Frontal cortex (tissue), 4 donors: ENCODE measurements around the gene PDZD8. TPM values are rescaled to one million over a fixed set of nuclear protein-coding genes. Genes with fewer than 3 reads are reported as not detected.
"Not testable (repeated sequence)": the region's sequence is repeated elsewhere in the genome, so short reads cannot be mapped to it uniquely, and the experiment has no call there.

Experiments
- DNase-seq, 2 donors: peaks; one replicate each; pipeline ENCODE4 v3.0.0; 2012; ENCODE audit warnings: low spot score in 2 of 2
- FAIRE-seq: peaks from 2 replicates; lab custom pipeline; 2012; peaks lifted over from hg19 to GRCh38; lab: Jason Lieb, UNC
- total RNA-seq: library from RNA; depleted of rRNA; stranded (reverse); fragments of >200 nt; gene quantifications from one replicate; pipeline ENCODE4 v1.2.3, GENCODE V29; 2014
- donor health status: control.
- donor health status: control.
- donor health status: control.

Gene PDZD8
- total RNA-seq, 1 donor from 2014 or later: 22.0 TPM

GRCh38 chr10:117303451-117303850 is 71.8 kb downstream of the PDZD8 start:
- not testable (repeated sequence) for FAIRE-seq, DNase-seq

- no peak for DNase-seq
- no peak for FAIRE-seq
Measured at GRCh38 chr10:117300671-117301070, 74.6 kb downstream of the PDZD8 start.

DNA sequence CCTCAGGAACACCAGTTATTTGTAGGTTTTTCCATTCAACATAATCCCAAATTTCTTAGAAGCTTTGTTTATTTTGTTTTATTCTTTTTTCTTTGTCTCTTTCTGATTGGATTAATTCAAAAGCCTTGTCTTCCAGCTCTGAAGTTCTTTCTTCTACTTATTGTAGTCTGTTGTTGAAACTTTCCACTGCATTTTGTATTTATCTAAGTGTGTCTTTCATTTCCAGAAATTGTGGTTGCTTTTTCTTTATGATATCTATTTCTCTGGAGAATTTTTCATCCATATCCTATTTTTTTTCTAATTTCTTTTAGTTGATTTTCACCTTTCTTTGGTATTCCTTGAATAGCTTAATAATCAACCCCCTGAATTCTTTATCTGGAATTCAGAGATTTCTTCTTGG is 75.8 kb downstream of the PDZD8 start:
- DNase-seq (no peak), FAIRE-seq (no peak)

DNA sequence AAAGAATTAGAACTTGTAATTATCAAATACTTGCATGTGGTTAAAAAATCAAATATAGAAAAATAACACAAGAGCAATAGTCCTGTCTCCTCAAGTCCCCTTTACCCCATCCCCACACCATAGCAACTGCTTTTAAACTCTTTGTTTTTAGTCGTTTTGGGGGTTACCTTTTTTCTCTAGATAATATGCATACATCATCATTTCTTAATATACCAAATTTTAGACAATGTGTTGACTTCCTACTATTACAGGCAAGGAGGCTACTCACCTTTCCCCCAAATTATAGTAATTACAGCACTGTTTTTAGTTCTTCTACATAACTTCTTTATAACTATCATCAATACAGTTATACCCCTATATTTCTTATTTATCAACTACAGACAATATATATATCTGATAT is 77.0 kb downstream of the PDZD8 start:
- DNase-seq (no peak), FAIRE-seq (no peak)

DNA sequence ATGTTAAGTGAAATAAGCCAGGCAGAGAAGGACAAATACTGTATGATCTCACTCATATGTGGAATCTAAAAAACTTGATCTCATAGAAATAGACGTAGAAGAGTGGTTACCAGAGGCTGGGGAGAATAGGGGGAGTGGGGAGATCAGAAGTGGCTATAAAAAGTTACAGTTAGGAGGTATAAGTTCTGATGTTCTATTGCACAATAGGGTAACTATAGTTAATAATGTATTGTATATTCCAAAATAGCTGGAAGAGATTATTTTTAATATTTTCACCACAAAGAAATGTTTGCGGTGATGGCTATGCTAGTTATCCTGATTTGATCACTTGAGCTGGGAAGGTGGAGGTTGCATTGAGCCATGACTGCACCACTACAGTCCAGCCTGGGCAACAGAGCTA is 80.5 kb downstream of the PDZD8 start:
- FAIRE-seq: no peak
- DNase-seq: no peak

GRCh38 chr10:117294039-117294645 is 81.1 kb downstream of the PDZD8 start:
- no peak for FAIRE-seq
- no peak for DNase-seq

GRCh38 chr10:117290872-117291271 is 84.4 kb downstream of the PDZD8 start:
- DNase-seq, FAIRE-seq: not testable (repeated sequence)

- FAIRE-seq (no peak), DNase-seq (no peak)
Measured at GRCh38 chr10:117284716-117285494, 90.3 kb downstream of the PDZD8 start.

DNA sequence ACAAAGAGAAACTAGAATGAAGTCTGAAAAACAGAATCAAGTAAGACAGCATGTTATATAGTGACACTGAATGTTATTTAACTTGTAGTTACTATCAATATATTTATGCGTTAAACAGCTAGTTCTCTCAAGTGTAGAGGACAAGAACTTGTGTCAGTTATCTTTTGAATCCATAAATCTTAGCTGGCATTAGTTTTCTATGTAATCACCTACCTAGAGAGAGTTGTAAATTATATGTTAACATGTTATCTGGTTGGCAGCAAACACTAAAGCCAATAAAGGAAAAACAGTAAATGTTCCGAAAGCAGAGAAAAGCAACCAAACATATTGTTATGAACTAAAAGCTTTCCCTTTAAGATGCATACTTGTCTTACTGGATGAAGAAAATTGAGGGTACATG is 97.6 kb downstream of the PDZD8 start:
- FAIRE-seq (no peak), DNase-seq (no peak)

DNA sequence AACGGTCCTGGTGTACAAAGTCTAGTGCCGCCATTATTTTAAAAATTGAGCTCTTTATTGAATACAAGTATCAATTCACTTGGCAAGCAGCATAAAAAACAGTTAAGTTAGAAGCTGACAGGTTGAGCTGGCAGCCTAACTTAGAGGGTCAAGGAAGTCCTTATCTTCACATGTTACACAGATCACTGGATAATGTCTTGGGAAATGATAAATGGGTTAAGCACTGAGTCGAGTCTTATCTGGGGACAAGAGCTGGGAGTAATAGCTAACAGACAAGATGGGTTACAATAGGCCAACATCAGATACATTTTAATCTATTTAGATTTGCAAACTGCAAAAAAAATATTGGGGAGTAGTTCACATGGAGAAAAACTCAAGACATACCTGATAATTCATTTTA is 100.1 kb downstream of the PDZD8 start:
- FAIRE-seq: no peak
- DNase-seq: no peak

DNA sequence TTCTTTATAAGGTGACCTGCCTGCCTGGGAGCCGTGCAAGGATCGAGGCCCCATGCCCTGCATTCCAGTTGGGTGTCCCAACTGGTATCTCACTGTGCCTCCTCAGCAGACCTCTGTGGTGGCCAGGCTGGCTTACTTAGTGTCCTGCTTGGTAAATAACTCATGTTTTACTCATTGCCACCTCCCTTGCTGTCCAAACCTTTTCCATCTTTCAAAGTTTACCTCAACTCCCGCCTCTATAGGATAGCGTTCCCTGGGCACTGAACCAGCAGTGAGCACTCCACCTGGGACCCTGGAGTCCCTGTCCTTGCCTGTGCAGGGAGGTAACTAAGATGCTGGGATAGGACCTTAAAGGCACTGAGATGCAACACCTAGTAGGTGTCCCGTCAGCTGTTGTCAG is 100.7 kb downstream of the PDZD8 start:
- DNase-seq: no peak
- FAIRE-seq: no peak

DNA sequence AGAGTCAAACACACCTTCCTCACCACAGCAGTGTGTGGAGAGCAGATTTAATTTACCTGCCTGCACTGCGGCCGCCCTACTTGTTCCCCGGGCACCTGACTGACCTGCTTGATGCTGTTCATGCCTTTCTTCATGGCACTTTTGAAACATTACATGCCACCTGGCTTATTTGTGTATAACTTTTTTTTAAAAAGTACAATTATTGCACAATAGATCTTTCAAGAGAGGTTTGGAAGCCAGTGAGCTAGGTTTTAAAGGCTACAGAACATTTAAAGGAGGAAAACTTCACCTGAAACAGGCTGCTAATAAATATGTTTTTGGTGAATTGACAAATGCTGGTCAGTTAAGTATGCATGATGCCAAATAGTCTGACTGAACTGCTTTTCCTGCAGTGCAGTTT is 101.3 kb downstream of the PDZD8 start:
- DNase-seq: no peak
- no peak for FAIRE-seq

DNA sequence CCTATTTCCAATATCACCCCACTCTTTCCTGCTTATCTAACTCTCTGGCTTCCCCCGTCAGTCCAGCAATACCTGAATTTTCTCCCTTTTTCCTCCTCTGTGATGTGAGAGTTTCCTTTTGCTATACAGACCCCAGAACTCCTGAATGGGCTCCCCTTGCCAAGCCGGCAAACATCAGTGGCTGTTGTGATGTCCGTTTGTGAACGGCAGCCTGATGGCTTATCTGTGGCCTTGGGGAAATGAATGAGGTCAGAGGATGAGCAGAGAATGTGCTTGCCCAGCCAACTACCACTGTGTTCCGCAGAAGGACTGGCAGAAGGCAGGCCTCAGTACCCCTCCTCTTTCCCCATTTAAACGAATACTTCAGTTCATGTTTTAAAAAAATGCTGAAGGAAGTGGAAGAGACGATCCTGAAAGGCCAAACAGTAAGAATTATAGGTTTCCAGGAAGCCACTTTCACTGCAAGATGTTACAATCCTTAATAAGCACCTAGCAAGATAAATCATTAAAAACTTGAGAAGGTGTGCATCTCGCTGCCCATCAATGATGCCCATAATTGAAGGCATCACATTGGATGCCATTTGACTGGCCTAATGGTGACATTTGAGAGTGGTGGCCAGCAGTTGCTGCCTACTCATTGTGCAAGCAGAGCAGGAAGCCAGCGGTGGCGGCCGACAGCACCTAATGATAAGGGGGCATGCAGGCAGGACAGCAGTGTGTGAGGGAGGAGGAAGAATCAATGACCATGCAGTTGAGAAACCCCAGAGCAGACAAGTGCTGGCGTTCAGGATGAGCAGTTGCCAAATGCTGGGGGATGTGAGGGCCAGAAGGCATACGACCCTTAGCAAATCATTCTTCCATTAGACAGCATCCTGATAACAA is 102.8 kb downstream of the PDZD8 start:
- FAIRE-seq: no peak
- no peak for DNase-seq

DNA sequence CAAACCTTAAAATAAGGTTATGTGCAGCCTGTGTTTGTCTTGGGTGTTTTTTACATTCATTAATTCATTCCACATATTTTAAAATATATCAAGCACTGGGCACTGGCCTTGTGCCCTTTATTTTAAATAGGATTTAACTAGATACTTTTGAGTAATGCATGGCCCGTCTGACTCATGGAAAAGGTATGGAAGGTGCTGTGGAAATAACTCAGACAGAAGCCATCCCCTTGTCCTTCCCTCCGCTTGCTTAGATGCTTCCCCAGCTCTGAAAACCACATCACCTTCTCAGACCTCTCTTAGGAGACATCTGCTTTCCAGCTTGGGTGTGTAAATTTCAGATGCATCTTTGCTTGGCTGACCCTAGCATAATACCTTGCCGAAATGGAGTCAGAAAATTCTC is 103.8 kb downstream of the PDZD8 start:
- DNase-seq (no peak), FAIRE-seq (no peak)

DNA sequence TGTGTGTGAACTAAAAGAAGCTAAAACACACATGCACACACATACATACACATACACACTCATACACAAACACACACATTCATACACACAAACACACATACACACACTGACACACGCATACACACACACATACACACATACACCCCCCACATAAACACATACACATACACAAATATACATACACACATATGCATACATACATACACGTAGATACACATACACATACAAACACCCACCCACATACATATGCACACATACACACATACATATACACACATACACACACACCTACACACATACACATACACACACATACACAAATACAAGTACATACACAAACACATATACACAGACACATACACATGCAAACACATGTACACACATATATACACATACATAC is 106.3 kb downstream of the PDZD8 start:
- no peak for FAIRE-seq
- no peak for DNase-seq

DNA sequence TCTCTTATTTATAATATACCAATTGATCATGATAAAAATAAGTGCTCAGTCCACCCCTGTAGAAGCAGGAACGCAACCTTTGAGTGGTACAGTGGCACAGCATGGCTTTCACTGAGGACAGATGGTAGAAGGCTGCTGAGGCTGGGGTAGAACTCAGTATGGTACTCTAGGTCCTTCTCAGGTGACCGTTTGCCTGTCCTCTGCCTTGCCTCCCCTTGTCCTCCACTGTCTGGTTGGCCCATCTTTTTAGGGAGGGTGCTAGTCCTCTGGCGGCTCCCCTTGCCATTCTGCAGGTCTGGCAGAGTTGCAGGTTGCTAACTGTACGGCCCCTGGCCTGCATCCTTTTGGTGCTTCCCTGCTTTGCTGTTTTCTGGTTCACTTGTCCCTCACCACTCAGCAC is 107.0 kb downstream of the PDZD8 start:
- DNase-seq (no peak), FAIRE-seq (no peak)

GRCh38 chr10:117266812-117267211 is 108.4 kb downstream of the PDZD8 start:
- FAIRE-seq: no peak

DNA sequence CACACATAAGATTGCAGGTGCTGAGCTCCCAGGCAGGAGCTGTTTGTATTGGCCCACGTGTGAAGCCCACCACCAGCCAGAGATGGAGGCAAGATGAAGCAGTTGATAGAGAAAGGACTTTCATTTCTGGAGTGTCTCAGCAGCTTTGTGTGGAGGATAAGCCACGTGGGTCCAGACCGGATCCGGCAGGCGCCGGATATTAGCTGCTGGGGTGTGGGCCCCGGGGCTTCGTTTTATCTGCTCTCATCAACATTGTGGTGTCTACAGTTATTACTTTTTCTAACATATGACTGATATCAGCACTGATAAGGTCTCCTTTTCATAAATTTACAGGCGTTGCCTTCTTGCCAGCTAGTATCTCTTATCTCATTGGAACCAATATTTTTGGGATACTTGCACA is 108.8 kb downstream of the PDZD8 start:
- DNase-seq: no peak
- FAIRE-seq: no peak

More at GRCh38 chr10:117266812-117267211, 108.4 kb downstream of the PDZD8 start:
- no peak for DNase-seq

- no peak for DNase-seq
- FAIRE-seq: no peak
Measured at GRCh38 chr10:117264782-117265181, 110.5 kb downstream of the PDZD8 start.

- DNase-seq (no peak), FAIRE-seq (no peak)
Measured at GRCh38 chr10:117262903-117263293, 112.3 kb downstream of the PDZD8 start.
